Activated CD4-positive, alpha-beta T cell treated with anti-CD3 and anti-CD28 coated beads, Interleukin-2, amount 50 U/mL, for 16 hours (primary cell): Measurements from ENCODE around the gene MPC1L.

ENCODE experiments used
- DNase-seq: peaks from one replicate; pipeline ENCODE4 v3.0.0-alpha.2; 2020

MPC1L gene

DNA sequence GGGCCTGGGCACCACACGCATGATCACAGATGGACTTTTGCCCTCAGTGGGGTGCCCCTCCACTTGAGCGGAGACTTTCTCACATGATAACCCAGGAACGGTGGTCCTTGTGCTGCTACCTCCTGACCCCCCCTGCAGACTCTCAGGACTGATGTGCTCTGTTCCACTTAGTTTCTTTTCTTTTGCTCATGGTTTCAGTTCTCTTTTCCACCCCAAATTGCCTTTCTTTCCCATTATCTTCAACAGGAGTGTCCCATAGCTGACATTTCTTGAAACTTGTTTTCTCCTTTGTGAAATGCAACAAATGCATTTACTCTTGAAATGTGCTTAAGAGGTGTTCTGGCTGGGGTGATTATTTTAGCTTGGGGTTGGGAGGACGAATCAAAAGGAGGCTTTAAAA is 9.0 kb downstream of the MPC1L start:
- DNase-seq = no peak

DNA sequence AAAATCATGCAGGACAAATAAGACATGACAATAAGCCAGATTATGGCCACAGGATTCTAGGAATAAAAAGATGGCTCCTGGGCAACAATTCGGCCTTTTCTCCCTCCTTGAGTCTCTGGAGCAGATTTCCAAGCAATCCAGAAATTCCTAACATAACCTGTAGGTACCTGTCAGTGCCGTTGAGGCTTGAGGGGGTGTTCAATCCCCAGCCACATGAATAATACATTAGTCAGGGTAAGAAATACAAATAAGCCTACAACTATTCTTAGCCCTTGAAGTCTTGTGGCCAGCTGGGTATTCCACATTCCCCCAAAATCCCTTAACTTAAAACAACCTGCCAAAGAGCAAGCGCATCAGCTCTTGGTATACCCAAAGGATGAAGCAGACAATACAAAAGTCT is 14.5 kb downstream of the MPC1L start:
- DNase-seq = no peak

DNA sequence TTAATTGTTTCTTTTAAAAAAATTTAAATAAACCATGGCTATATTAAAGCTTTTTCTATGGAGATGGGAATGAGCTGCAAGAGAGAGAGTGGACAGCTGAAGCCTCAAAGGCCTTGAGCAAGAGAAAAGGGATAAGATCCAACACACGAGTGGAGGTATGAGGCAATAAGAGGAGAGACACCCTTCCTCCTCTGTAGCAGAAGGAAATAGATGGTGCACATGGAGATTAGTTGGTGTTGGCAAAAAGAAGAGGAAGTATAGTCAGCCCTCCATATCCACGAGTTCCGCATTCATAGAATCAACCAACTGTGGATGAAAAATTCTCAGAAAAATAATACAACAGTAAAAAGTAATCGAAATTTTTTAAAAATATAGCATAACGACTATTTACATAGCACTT is 20.9 kb downstream of the MPC1L start:
- DNase-seq = no peak

DNA sequence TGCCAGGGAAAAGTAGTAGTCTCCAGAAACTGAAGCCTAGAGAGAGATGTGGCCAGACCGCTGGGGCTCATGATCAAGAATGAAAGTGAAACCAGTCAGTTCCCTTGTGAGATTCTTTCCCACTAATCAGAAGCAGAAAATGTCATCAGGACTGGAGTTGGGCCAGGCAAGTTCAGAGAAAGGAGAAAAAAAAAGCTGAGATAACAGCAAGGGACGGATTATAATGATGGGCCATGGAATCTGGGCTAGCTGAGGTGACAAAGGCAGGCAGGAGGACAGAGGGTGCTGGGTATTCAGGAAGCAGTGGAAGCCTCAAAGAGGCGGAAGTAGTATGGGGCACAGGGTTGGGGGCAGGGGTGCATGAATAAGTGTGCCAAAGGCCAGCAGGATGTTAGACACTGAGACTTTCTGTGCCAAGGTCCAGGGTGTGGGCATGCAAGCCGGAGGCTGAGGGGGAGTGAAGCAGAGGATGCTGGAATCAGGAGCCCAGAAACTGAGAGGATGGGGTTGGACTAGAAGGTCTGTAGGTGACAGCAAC is 21.7 kb downstream of the MPC1L start:
- peak; percentile 73 for DNase-seq

DNA sequence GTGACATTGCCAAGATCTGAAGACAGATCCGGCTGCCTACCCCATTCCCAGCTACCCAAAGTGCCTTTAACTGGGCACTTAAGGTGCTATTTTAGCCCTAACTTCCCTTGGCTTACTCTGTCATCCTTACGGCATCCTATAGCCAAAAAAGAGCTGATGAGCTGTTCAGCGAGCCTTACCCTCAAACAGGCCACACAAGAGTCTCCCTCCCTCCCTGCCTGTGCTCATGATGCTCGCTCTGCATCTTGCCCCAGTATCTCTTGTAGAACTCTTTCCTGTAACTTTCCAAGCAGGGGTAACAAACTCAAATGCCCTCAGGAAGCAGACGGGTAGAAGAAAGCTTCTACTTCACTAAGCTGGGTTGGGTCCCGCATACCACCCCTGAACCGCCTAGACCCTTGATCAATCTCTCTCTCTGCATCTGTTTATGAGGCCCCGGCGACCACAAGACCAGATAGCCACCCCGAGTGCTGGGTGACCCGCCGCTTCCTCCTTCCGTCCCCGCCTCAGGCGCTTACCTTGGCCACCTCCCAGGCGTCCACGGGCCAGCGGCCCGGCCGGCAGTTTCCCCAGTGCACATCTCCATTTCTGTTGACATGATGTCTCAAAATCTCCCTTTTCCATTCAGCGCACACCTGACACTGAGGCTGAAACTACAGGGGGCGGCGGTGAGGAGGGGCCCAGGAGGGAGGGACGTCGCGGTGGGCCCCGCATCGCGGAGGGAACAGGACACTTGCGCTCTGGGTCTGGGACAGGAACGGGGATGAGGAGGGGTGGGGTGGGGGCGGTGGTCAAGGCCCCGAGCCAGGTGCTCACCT is 23.5 kb downstream of the MPC1L start:
- DNase-seq = peak; percentile 27

DNA sequence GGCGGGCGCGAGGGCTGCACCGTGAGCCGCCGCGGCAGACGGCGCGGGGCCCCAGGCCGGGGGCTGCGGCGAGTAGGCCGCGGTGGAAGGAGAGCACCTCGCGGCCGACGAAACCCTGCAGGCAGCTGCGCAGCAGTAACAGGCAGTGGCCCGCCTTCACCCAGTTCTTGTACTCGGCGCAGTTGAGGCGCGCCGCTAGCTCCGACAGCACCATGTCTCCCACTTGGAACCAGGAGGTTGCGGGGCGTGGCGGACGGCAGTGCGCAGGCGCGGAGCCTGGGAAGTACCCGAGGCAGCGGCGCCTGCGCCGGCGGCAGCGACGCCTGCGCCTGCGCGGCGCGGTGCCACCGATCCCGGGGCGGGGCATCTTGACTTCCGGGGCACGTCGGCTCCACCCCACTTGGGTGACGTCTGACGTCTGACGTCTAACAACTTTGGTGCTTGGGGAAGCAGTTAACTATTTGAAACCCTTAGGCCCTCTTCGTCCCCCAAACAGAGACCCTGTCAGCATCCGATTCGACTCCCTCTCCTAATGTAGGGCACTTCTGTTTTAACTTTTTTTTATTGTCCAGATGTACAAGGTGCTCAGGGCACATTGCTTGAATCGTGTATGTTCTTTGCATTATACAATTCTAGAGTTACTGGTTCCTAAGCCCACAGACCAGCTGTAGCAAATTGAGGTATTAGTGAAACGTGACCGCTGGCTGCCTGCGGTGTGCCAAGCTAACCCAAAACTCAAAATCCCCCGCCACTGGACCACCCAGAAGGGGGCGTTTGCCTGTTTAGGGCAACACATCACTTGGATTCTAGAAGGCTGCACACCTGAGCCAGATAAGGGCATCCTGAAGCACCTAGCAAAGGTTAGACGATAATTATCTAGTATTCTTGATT is 24.3 kb downstream of the MPC1L start, which contains the start of gene CXorf38:
Gene CXorf38, minus strand, starts transcription at position 255 of the 891 bp plus-strand sequence. Its CDS starts 41 bp downstream, at position 214.
- peak; percentile 96 for DNase-seq

DNA sequence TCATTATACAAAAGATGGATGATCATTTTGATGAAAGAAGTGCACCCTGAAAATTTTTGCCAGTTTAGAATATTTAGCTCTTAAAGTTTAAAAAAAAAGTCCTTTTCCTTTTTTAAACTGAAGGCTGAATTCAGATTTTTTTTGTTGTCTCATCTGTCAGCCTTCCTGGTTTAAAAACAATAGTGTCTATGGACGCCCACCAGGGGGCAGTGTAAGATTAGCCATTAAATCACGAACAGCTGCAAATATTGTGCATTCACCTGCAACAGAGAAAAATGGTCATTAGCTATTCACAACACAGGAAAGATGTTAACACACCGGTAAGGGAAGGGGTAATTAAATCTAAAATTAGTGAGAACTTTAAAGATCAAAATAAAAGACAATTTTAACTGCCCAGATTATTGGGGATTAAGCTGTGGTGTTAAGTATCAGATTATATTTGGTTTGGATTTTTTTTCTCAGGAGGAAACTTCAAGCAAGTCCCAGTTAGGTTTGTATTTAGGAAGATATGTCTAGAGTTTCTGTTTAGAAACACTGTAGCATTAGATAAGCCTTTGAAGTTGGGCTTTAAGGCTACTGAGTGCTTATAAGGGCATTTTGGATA is 28.5 kb downstream of the MPC1L start:
- peak; percentile 73 for DNase-seq

DNA sequence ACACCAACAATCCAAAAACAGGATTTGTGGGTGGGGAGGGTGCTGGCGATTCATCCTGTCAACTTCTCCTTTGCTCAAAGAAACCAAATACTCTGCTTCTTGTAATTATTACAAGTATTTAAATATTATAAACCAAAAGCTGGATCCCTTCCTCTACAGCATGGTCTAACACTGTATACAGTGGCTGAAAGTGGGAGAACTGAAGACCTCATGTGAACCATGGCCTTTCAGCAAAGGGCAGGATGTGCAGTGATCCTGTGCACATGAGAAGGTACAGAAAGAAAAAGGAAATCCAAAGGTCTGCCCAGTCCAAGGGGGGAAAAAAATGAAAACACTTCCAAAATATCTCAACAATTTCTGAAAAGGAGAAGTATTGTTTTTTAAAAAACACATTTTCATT is 29.4 kb downstream of the MPC1L start:
- DNase-seq = no peak

DNA sequence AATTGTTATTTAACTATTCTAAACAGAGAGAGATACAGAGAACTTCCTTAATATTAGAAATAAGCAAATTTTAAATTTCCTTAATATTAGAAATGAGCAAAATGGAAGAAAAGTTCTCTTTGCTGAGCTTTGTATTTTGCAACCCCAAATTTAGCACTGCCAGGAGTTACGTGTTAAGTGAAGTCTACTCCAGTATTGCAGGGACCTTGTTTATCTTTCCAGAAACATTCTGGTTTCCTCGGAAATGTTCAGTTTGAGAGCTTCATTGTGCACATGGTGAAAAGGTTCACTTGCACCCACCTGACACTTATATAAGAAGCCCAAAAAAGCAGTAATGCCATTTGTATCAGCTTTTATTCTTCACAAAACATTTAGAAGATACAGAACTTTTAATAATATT is 30.3 kb downstream of the MPC1L start:
- DNase-seq = no peak

DNA sequence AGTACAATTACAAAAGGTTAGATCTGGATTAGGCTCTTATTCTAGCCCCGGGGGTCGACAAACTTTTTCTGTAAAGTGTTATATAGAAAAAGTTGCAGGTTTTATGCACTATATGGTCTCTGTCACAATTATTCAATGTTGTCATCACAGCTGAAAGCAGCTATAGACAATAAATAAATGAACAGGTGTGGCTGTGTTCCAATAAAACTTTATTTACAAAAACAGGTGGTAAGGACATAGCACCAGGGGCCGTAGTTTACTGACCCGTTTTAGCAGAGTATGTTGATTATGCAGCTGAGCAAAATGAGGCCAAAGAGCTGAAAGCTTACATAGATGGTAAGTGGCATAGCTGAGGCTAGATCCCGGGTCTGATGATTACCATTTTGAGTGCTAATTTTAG is 37.2 kb downstream of the MPC1L start:
- DNase-seq = no peak

DNA sequence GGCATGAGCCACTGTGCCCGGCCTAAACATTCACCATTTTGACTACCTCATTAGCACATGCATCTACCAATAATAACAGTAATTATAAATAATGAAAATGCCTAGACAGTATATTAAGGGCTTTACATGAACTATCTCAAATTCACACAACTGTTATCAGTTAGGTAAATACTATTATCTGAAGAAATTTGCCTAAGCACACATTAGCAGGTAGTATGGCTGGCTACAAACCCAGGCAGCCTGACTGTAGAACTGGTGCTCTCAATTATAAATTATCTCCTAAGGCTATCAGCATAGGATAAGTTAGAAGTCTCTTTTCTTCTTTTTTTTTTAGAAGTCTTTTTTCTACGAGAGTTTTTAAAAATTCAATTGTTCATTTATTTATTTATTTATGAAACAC is 38.3 kb downstream of the MPC1L start:
- no peak for DNase-seq

DNA sequence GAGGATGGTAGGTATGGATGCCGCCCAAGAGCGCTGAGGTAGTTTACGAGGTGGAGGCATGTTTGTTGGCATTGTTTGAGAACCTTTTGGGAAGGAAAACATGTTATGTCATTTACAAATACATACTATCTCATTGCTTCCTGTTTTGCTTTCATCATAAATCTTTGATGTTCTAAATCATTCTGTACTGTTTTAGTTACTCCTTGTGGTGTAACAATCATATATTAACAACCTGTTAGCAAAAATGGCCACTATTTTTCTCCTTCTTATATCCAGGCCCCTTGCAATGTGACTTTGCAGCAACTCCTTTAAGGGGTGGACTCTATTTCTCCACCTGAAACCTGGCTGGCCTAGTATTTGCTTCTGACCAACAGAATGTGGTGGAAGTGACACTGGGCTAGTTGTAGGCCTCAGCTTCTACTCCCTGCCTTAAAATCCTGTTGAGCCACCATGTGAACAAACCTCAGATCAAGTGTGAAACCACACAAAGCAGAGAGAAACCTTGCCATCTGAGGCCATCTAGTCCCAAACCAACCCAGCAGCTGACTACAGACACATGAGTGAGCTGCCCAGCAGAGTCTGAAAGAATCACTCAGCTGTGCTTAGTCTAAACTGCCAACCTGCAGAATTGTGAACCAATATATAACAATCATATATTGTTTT is 40.0 kb downstream of the MPC1L start:
- DNase-seq = peak; percentile 7

DNA sequence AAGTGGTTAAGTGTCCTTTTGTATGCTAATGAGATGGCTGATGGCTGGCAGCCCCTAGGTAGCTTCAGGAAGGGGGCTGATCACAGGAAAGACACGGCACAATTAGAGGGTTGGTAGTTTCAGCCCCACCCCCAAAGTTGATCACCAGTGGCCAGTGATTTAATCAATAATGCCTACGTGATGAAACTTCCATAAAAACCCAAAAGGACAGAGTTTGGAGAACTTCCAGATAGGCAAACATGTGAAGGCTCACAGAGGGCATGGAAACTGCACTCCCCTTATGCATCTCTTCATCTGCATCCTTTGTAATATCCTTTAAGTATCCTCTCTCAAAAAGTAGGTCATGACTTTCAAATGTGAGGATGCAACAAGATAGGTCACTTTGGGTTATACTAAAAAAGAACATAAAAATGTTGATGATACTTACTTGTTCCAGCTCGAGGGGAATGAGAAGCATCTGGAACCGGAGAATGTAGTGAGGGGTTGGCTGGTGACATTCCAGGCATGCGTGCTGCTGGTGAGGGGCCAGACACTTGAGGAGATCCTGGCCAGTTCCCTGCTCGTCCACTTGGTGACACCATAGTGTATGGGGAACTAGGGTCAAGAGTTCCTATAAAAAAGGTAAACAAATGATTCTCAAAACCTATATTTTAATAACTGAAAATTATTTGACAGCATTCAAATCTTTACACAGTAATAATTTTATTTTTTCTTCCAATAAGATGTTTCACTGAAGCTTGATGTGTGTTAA is 40.8 kb downstream of the MPC1L start:
- no peak for DNase-seq

DNA sequence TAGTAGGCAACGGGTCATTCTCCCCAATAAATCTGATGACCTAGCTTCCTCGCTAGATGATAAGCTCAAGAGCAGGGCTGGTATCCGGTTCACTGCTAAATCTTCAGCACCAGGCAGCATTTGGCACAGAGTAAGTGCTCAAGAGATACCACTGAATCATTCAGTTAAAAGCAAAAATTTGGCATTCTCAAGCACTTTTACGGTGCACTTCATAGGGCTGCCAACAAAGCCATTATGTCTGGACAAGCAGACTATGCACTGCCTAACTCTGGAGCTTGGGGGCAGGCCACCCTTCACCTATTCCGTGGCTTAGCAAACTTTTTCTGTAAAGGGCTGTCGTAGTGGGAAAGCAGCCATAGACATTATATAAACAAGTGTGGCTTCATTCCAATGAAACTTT is 47.9 kb downstream of the MPC1L start:
- DNase-seq = no peak
